Body of pancreas (tissue), 4 donors: ENCODE measurements around the gene BPIFB2. TPM values are rescaled to one million over a fixed set of nuclear protein-coding genes. Genes with fewer than 3 reads are reported as not detected.

Experiments
- ATAC-seq: fragments of 150-250 bp; one replicate; pipeline ENCODE4 v1.9.1; 2016
- DNase-seq, 4 donors: peaks; one replicate each; pipeline ENCODE4 v3.0.0-alpha.2; 2019
- H3K27ac ChIP-seq, 4 donors: fragments of 200-600 bp; sonication (generic); 1 replicate in 3 of 4; 2 replicates in 1 of 4; pipeline versions ENCODE4 v1.5.1 to v1.6.1; 2016 to 2019; ENCODE audit warnings: mild to moderate bottlenecking in 1 of 4, mixed read lengths in 1 of 4, moderate library complexity in 1 of 4
- H3K27me3 ChIP-seq, 2 donors: fragments of 200-600 bp; sonication (generic); one replicate each; pipeline ENCODE4 v1.6.0; 2016; ENCODE audit warnings: mild to moderate bottlenecking in 1 of 2
- H3K36me3 ChIP-seq, 2 donors: fragments of 200-600 bp; sonication (generic); replicated peaks in 1 of 2; 2 replicates each; pipeline ENCODE4 v1.5.1; 2016; ENCODE audit warnings: low read depth in 2 of 2; ENCODE audit not compliant: insufficient read depth in 1 of 2
- H3K4me1 ChIP-seq: fragments of 200-600 bp; sonication (generic); one replicate; pipeline ENCODE4 v1.6.0; 2016
- H3K4me3 ChIP-seq, 2 donors: fragments of 200-600 bp; sonication (generic); 1 replicate in 1 of 2; 2 replicates in 1 of 2; pipeline ENCODE4 v1.5.1; 2016 to 2019
- H3K9me3 ChIP-seq, 3 donors: fragments of 200-600 bp; sonication (generic); 1 replicate in 2 of 3; 2 replicates in 1 of 3; pipeline ENCODE4 v1.5.1; 2016
- CTCF ChIP-seq, 7 experiments: fragments of 450-650 bp in 4 of 7; fragments of 200-600 bp in 3 of 7; sonication (generic) in 3 of 7; IDR thresholded peaks; one replicate each; pipeline ENCODE4 v1.5.1; 2016 to 2019; ENCODE audit warnings: antibody characterized with exemption in 7 of 7
- POLR2A ChIP-seq, 3 donors: fragments of 450-650 bp; IDR thresholded peaks; one replicate each; pipeline ENCODE4 v1.6.1; 2016; ENCODE audit warnings: antibody characterized with exemption in 3 of 3, mild to moderate bottlenecking in 2 of 3
- WGBS, 2 donors: methylation state at CpG; one replicate each; pipeline ENCODE4 v1.1.5; 2017; 5-methylcytosine and 5-hydroxymethylcytosine counted together
- intact Hi-C: fragments of 100-400 bp; cut with DNase I; formaldehyde crosslinking; loops from one replicate; pipeline ENCODE4 v1.15.1; 2023
- total RNA-seq, 2 donors: library from RNA; depleted of rRNA; stranded (reverse); fragments of >200 nt; gene quantifications; one replicate each; pipeline ENCODE4 v1.1.0, GENCODE V29; 2016

BPIFB2 gene
- total RNA-seq, 2 donors from 2014 or later: not detected

- Histone ChIP-seq H3K4me1 (no peaks in the 10 kb centered on the region), H3K36me3 (no peaks in the 10 kb centered on the region), H3K27me3 (no peaks in the 10 kb centered on the region), H3K9me3 (no peaks in the 10 kb centered on the region), H3K4me3 (no peak overlapping the region), H3K27ac (no peak overlapping the region)
- 77 to 80% methylated on average over 10 to 15 of the region's 15 CpGs for WGBS, 2 donors
- TF ChIP-seq POLR2A (IDR thresholded peaks at IDR 0.05) (no peak), CTCF (IDR thresholded peaks at IDR 0.05) (no peak)
- DNase-seq (no peak), ATAC-seq (no peak)
- intact Hi-C loops: no loop called here
Measured at GRCh38 chr20:32975698-32976674, 31.5 kb upstream of the BPIFB2 start.

GRCh38 chr20:32976746-32977145 lies 30.8 kb upstream of the BPIFB2 start:
- intact Hi-C loops: no loop called here
- no peaks in the 10 kb centered on the region for H3K27me3 ChIP-seq
- no peak overlapping the region for H3K4me3 ChIP-seq
- H3K27ac ChIP-seq: no peak overlapping the region
- DNase-seq: no peak
- H3K36me3 ChIP-seq: no peaks in the 10 kb centered on the region
- H3K9me3 ChIP-seq: no peaks in the 10 kb centered on the region
- no peaks in the 10 kb centered on the region for H3K4me1 ChIP-seq
- ATAC-seq: no peak
- TF ChIP-seq POLR2A (IDR thresholded peaks at IDR 0.05) (no peak), CTCF (IDR thresholded peaks at IDR 0.05) (no peak)
- 69 to 87% methylated on average over 6 of the region's 6 CpGs for WGBS, 2 donors

GRCh38 chr20:32977281-32978008 lies 30.1 kb upstream of the BPIFB2 start:
- no peak overlapping the region for H3K27ac ChIP-seq
- H3K36me3 ChIP-seq: no peaks in the 10 kb centered on the region
- H3K4me3 ChIP-seq: no peak overlapping the region
- no peak for TF ChIP-seq CTCF (IDR thresholded peaks at IDR 0.05)
- TF ChIP-seq POLR2A (IDR thresholded peaks at IDR 0.05): no peak
- WGBS, 2 donors: 52 to 68% methylated on average over 6 to 13 of the region's 13 CpGs
- no peaks in the 10 kb centered on the region for H3K9me3 ChIP-seq
- intact Hi-C loops: no loop called here
- DNase-seq (no peak), ATAC-seq (no peak)
- H3K4me1 ChIP-seq: no peaks in the 10 kb centered on the region
- H3K27me3 ChIP-seq: no peaks in the 10 kb centered on the region

- no peaks in the 10 kb centered on the region for H3K27me3 ChIP-seq
- intact Hi-C loops: no loop called here
- no peaks in the 10 kb centered on the region for H3K9me3 ChIP-seq
- 59 to 62% methylated on average over 2 to 7 of the region's 7 CpGs for WGBS, 2 donors
- TF ChIP-seq CTCF (IDR thresholded peaks at IDR 0.05): no peak
- TF ChIP-seq POLR2A (IDR thresholded peaks at IDR 0.05): no peak
- H3K4me1 ChIP-seq: no peaks in the 10 kb centered on the region
- H3K36me3 ChIP-seq: no peaks in the 10 kb centered on the region
- ATAC-seq: no peak
- H3K27ac ChIP-seq: no peak overlapping the region
- H3K4me3 ChIP-seq: no peak overlapping the region
- no peak for DNase-seq
Measured at GRCh38 chr20:32978009-32978335, 29.5 kb upstream of the BPIFB2 start.
